A549 (cell line): ENCODE data around the gene IGFBP5.
A peak's percentile ranks its signal among the peaks of the same experiment; 100 is the strongest.

Source experiments
- ESRRA ChIP-seq: fragments of 150-350 bp; IDR thresholded peaks from 2 replicates; pipeline ENCODE4 v1.6.1; 2014; ENCODE audit warnings: mild to moderate bottlenecking, low read length, borderline replicate concordance
- FOXS1 ChIP-seq: fragments of 250-450 bp; sonication (Bioruptor Pico); IDR thresholded peaks from 2 replicates; pipeline ENCODE4 v1.5.0; 2020; ENCODE audit warnings: mild to moderate bottlenecking, moderate library complexity
- MAFK ChIP-seq: fragments of 450-650 bp; IDR thresholded peaks from 2 replicates; pipeline ENCODE4 v1.6.1; 2014; ENCODE audit not compliant: partially characterized antibody
- MYC ChIP-seq: IDR thresholded peaks from 2 replicates; pipeline ENCODE4 v1.6.1; 2012; ENCODE audit warnings: mild to moderate bottlenecking, inconsistent platforms, low read length, improper control_type of control experiment, borderline replicate concordance
- NR3C1 ChIP-seq: fragments of >200 bp; sonication (Bioruptor Twin); formaldehyde crosslinking; IDR thresholded peaks from 3 replicates; pipeline ENCODE4 v1.6.1; 2017
- POLR2A ChIP-seq: IDR thresholded peaks from 2 replicates; pipeline ENCODE4 v1.6.1; 2012; ENCODE audit warnings: mild to moderate bottlenecking, low read length
- POLR2AphosphoS2 ChIP-seq: conservative IDR thresholded peaks from 2 replicates; pipeline ENCODE4 v1.6.1; 2012; ENCODE audit warnings: low read length, improper control_type of control experiment, inconsistent platforms
- TF ChIP-seq, protein P1 (sequence below): fragments of >200 bp; sonication (Bioruptor Twin); formaldehyde crosslinking; IDR thresholded peaks from 3 replicates; pipeline ENCODE4 v1.5.1; 2016
- TF ChIP-seq, protein P2 (sequence below): fragments of 250-450 bp; sonication (Bioruptor Pico); IDR thresholded peaks from 2 replicates; pipeline ENCODE4 v1.5.0; 2021; ENCODE audit warnings: mild to moderate bottlenecking, moderate library complexity, borderline replicate concordance

DNA sequence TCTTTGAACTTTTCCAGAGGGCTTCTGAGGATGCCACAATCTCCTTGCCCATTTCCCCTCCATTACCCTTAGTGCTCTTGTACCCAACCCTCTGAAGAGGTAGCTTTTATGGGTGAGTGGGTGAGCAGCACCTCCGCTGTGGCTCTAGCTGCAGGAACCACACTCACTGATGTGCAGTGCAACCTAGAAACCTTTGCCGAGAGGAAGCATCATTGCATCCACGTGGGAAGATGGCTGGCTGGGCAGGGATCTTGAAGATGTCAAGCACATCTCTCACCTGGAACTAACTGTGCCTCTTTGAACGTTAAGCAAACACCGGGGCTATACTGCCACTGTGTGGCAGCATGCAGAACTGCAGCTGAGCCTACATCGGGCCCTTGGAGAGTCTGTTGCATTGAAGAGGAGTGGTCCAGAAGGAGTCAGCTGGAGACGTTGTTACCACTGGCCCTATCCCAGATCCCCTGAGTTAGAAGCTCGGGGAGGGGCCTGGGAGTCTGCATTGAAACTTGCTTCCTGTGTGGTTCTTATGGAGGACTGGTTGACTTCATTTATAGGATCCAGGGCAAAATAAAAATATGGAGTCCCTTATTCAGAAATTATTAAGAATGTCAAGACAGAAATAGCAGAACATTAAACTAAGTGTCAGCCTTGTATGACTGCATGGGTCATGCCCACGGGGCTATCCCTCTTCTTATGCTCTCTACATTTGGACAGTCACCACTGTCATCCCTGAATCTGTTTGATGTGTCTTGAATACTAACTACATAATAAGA is 28.7 kb downstream of the IGFBP5 start:
- TF ChIP-seq POLR2AphosphoS2 (no peak), FOXS1 (CRISPR knock-in tag) (no peak), ESRRA (no peak), MAFK (no peak), POLR2A (no peak), NR3C1 (no peak), MYC (no peak)
- TF ChIP-seq, protein P1, sequence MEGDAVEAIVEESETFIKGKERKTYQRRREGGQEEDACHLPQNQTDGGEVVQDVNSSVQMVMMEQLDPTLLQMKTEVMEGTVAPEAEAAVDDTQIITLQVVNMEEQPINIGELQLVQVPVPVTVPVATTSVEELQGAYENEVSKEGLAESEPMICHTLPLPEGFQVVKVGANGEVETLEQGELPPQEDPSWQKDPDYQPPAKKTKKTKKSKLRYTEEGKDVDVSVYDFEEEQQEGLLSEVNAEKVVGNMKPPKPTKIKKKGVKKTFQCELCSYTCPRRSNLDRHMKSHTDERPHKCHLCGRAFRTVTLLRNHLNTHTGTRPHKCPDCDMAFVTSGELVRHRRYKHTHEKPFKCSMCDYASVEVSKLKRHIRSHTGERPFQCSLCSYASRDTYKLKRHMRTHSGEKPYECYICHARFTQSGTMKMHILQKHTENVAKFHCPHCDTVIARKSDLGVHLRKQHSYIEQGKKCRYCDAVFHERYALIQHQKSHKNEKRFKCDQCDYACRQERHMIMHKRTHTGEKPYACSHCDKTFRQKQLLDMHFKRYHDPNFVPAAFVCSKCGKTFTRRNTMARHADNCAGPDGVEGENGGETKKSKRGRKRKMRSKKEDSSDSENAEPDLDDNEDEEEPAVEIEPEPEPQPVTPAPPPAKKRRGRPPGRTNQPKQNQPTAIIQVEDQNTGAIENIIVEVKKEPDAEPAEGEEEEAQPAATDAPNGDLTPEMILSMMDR: peak; percentile 94
- TF ChIP-seq, protein P2, sequence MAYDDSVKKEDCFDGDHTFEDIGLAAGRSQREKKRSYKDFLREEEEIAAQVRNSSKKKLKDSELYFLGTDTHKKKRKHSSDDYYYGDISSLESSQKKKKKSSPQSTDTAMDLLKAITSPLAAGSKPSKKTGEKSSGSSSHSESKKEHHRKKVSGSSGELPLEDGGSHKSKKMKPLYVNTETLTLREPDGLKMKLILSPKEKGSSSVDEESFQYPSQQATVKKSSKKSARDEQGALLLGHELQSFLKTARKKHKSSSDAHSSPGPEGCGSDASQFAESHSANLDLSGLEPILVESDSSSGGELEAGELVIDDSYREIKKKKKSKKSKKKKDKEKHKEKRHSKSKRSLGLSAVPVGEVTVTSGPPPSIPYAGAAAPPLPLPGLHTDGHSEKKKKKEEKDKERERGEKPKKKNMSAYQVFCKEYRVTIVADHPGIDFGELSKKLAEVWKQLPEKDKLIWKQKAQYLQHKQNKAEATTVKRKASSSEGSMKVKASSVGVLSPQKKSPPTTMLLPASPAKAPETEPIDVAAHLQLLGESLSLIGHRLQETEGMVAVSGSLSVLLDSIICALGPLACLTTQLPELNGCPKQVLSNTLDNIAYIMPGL: no peak
